Osteoblast (primary cell): Measurements from ENCODE around the gene SPATA13. TPM values are rescaled to one million over a fixed set of nuclear protein-coding genes. Genes with fewer than 3 reads are reported as not detected.

ENCODE experiments used
- DNase-seq: peaks from one replicate; pipeline ENCODE4 v3.0.0; 2011; ENCODE audit warnings: low spot score, mixed read lengths; ENCODE audit not compliant: insufficient read length; ENCODE audit errors: missing footprints
- H2AFZ ChIP-seq: 2 replicates; pipeline ENCODE4 v1.6.0; 2011; ENCODE audit warnings: mild to moderate bottlenecking, low read length
- H3K27ac ChIP-seq: 2 replicates; pipeline ENCODE4 v1.5.1; 2011; ENCODE audit warnings: mild to moderate bottlenecking, low read depth, low read length, moderate library complexity
- H3K27me3 ChIP-seq: 2 replicates; pipeline ENCODE4 v1.6.0; 2012; ENCODE audit warnings: mild to moderate bottlenecking, control low read depth, inconsistent platforms, low read length, moderate library complexity; ENCODE audit not compliant: insufficient read depth
- H3K36me3 ChIP-seq: 2 replicates; pipeline ENCODE4 v1.5.1; 2011; ENCODE audit warnings: mild to moderate bottlenecking, low read length, control low read depth, moderate library complexity; ENCODE audit not compliant: insufficient read depth
- H3K4me1 ChIP-seq: 2 replicates; pipeline ENCODE4 v1.5.1; 2011; ENCODE audit warnings: mild to moderate bottlenecking, low read length, control low read depth, moderate library complexity; ENCODE audit not compliant: insufficient read depth
- H3K4me2 ChIP-seq: 2 replicates; pipeline ENCODE4 v1.6.0; 2011; ENCODE audit warnings: mild to moderate bottlenecking, low read length; ENCODE audit not compliant: insufficient read depth
- H3K4me3 ChIP-seq: fragments of 200-600 bp; sonication (generic); 3 replicates; pipeline ENCODE4 v1.5.1; 2012; ENCODE audit warnings: mild to moderate bottlenecking, low read length, inconsistent platforms; ENCODE audit not compliant: insufficient read depth
- H3K79me2 ChIP-seq: 2 replicates; pipeline ENCODE4 v1.6.0; 2012; ENCODE audit warnings: mild to moderate bottlenecking, low read length, control low read depth, inconsistent platforms; ENCODE audit not compliant: insufficient read depth
- H3K9me3 ChIP-seq: 2 replicates; pipeline ENCODE4 v1.5.1; 2011; ENCODE audit warnings: low read depth, low read length, control low read depth
- H4K20me1 ChIP-seq: 2 replicates; pipeline ENCODE4 v1.6.0; 2012; ENCODE audit warnings: mild to moderate bottlenecking, low read length, control low read depth; ENCODE audit not compliant: insufficient read depth
- CTCF ChIP-seq: IDR thresholded peaks from 2 replicates; pipeline ENCODE4 v1.5.1; 2011; ENCODE audit warnings: mild to moderate bottlenecking, low read depth, low read length, moderate library complexity; ENCODE audit errors: extremely low read depth
- total RNA-seq: library from RNA; depleted of rRNA; stranded (reverse); fragments of >200 nt; gene quantifications from 2 replicates; pipeline ENCODE4 v1.2.3, GENCODE V29; 2012

Gene SPATA13
- total RNA-seq, 1 donor = 40.2 TPM

- no peaks in the 10 kb centered on the region for H4K20me1 ChIP-seq
- H3K27ac ChIP-seq = no peak overlapping the region
- no peaks in the 10 kb centered on the region for H3K9me3 ChIP-seq
- no peaks in the 10 kb centered on the region for H3K27me3 ChIP-seq
- DNase-seq = no peak
- no peaks in the 10 kb centered on the region for H3K79me2 ChIP-seq
- no peak overlapping the region for H3K4me3 ChIP-seq
- no peak overlapping the region for H2AFZ ChIP-seq
- no peak overlapping the region for H3K4me2 ChIP-seq
- TF ChIP-seq CTCF = no peak
- no peaks in the 10 kb centered on the region for H3K36me3 ChIP-seq
- H3K4me1 ChIP-seq = no peaks in the 10 kb centered on the region
Measured at GRCh38 chr13:24244802-24245201, 84.3 kb downstream of the SPATA13 start.

DNA sequence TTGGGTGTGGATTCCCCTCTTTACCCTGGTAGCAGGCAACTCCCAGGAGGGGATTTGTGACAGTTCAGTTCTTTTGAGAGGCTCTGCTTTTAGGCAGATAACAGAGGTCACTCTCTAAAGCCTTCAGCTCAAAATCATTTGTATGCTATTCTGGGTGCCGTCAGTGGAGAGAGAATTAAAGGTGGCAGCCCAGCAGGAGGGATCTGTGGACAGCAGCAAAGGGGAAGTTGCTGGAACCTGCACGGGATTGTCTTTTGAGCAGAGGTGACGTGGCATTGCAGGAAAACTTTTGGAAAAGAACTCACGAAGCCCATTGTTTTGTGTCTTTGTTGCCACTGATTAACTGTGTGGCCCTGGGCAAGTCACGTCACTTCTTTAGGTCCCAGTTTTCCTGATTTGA is 86.5 kb downstream of the SPATA13 start:
- TF ChIP-seq CTCF = no peak
- Histone ChIP-seq H3K27me3 (no peaks in the 10 kb centered on the region), H3K4me1 (no peaks in the 10 kb centered on the region), H3K4me3 (no peak overlapping the region), H2AFZ (no peak overlapping the region), H3K27ac (no peak overlapping the region), H3K4me2 (no peak overlapping the region), H3K9me3 (no peaks in the 10 kb centered on the region), H3K36me3 (no peaks in the 10 kb centered on the region), H4K20me1 (no peaks in the 10 kb centered on the region), H3K79me2 (no peaks in the 10 kb centered on the region)
- no peak for DNase-seq

- H2AFZ ChIP-seq = no peak overlapping the region
- peaks cover 7% of the 10 kb centered on the region for H3K4me1 ChIP-seq
- H3K4me3 ChIP-seq = no peak overlapping the region
- DNase-seq = no peak
- no peak overlapping the region for H3K27ac ChIP-seq
- H3K4me2 ChIP-seq = no peak overlapping the region
- no peaks in the 10 kb centered on the region for H3K36me3 ChIP-seq
- H3K27me3 ChIP-seq = no peaks in the 10 kb centered on the region
- no peaks in the 10 kb centered on the region for H3K79me2 ChIP-seq
- TF ChIP-seq CTCF = no peak
- H3K9me3 ChIP-seq = no peaks in the 10 kb centered on the region
- H4K20me1 ChIP-seq = no peaks in the 10 kb centered on the region
Measured at GRCh38 chr13:24249624-24250023, 89.1 kb downstream of the SPATA13 start.

DNA sequence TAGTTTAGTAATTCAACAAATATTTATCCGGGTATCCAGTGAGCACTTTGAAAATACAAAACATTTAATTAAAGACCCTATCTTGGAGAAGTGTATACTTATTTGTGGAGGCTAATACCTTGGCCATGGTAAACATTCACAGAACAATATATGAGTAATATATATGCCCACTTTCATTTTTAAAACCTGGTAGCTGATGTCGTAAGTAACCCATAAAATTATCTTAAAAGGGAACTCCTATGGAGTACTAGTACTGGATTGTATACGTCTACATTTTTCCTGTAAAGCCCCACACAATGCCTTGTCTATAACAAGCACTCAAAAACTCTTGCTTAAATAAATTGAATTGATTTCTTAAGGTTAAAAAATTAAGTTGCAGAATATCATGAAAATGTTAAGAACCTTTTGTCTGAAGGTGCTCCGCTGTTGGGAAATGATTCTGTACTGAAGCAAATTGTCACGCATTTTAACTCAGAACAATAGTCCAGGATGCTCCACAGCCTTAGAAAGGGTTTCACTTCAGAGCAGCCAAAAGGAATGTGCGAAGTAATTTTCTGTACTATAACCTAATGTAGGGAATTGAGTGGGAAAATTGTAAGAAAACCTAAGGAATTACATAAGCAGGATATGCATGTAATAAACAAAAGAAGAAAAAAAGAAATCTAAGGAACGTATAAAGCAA is 90.0 kb downstream of the SPATA13 start:
- Histone ChIP-seq H3K4me2 (no peak overlapping the region), H3K9me3 (no peaks in the 10 kb centered on the region), H3K27me3 (no peaks in the 10 kb centered on the region), H3K4me3 (no peak overlapping the region), H3K36me3 (no peaks in the 10 kb centered on the region), H3K4me1 (peaks cover 7% of the 10 kb centered on the region), H3K27ac (no peak overlapping the region), H4K20me1 (no peaks in the 10 kb centered on the region), H2AFZ (no peak overlapping the region), H3K79me2 (no peaks in the 10 kb centered on the region)
- DNase-seq = no peak
- no peak for TF ChIP-seq CTCF
